SK-N-SH treated with all-trans-retinoic acid at 6 μM for 48 hours (cell line): Measurements from ENCODE around the gene RIMS3.

Source experiments
- ATAC-seq: fragments of 200-7000 bp; cut with Tn5 transposase; 3 replicates; pipeline ENCODE4 v1.9.1; 2020; ENCODE audit warnings: mild to moderate bottlenecking, moderate library complexity
- ARNTL ChIP-seq: fragments of 450-650 bp; formaldehyde crosslinking; IDR thresholded peaks from 2 replicates; pipeline ENCODE4 v1.5.0; 2020; ENCODE audit warnings: low read depth, mild to moderate bottlenecking, moderate library complexity, borderline replicate concordance
- BACH2 ChIP-seq: fragments of 250-450 bp; sonication (Bioruptor Pico); IDR thresholded peaks from 2 replicates; pipeline ENCODE4 v1.9.0; 2021; ENCODE audit warnings: mild to moderate bottlenecking, borderline replicate concordance
- CSDC2 ChIP-seq: fragments of 250-450 bp; sonication (Bioruptor Pico); IDR thresholded peaks from 2 replicates; pipeline ENCODE4 v1.5.0; 2020; ENCODE audit warnings: mild to moderate bottlenecking, moderate library complexity
- CSRNP3 ChIP-seq: fragments of 250-450 bp; sonication (Bioruptor Pico); IDR thresholded peaks from 2 replicates; pipeline ENCODE4 v1.5.1; 2021; ENCODE audit warnings: mild to moderate bottlenecking, moderate library complexity
- ESRRG ChIP-seq: fragments of 250-450 bp; sonication (Bioruptor Pico); IDR thresholded peaks from 2 replicates; pipeline ENCODE4 v1.6.1; 2021; ENCODE audit warnings: mild to moderate bottlenecking
- GLIS3 ChIP-seq: fragments of 250-450 bp; sonication (Bioruptor Pico); IDR thresholded peaks from 2 replicates; pipeline ENCODE4 v1.5.0; 2020; ENCODE audit warnings: mild to moderate bottlenecking, moderate library complexity
- ISL1 ChIP-seq: fragments of 250-450 bp; sonication (Bioruptor Pico); IDR thresholded peaks from 2 replicates; pipeline ENCODE4 v2.1.2; 2022; ENCODE audit warnings: mild to moderate bottlenecking, moderate library complexity
- OSR1 ChIP-seq: fragments of 250-450 bp; sonication (Bioruptor Pico); IDR thresholded peaks from 2 replicates; pipeline ENCODE4 v1.8.0; 2022; ENCODE audit warnings: moderate library complexity, mild to moderate bottlenecking, inconsistent platforms
- PATZ1 ChIP-seq: fragments of 250-450 bp; sonication (Bioruptor Pico); IDR thresholded peaks from 2 replicates; pipeline ENCODE4 v1.8.0; 2020; ENCODE audit warnings: mild to moderate bottlenecking, moderate library complexity, borderline replicate concordance
- PPARA ChIP-seq: fragments of 250-450 bp; sonication (Bioruptor Pico); IDR thresholded peaks from 2 replicates; pipeline ENCODE4 v1.5.0; 2020; ENCODE audit warnings: mild to moderate bottlenecking, borderline replicate concordance
- RARB ChIP-seq: fragments of 250-450 bp; sonication (Bioruptor Pico); IDR thresholded peaks from 2 replicates; pipeline ENCODE4 v1.8.0; 2021; ENCODE audit warnings: mild to moderate bottlenecking, moderate library complexity
- SNAI2 ChIP-seq: fragments of 250-450 bp; sonication (Bioruptor Pico); IDR thresholded peaks from 2 replicates; pipeline ENCODE4 v1.5.0; 2020; ENCODE audit warnings: mild to moderate bottlenecking, moderate library complexity
- TCF4 ChIP-seq: fragments of 250-450 bp; sonication (Bioruptor Pico); IDR thresholded peaks from 2 replicates; pipeline ENCODE4 v1.8.0; 2021; ENCODE audit warnings: mild to moderate bottlenecking, moderate library complexity, borderline replicate concordance
- TOX ChIP-seq: fragments of 250-450 bp; sonication (Bioruptor Pico); IDR thresholded peaks from 2 replicates; pipeline ENCODE4 v1.8.0; 2021; ENCODE audit warnings: mild to moderate bottlenecking, moderate library complexity, borderline replicate concordance
- TSHZ2 ChIP-seq: fragments of 250-450 bp; sonication (Bioruptor Pico); IDR thresholded peaks from 2 replicates; pipeline ENCODE4 v1.5.0; 2020; ENCODE audit warnings: mild to moderate bottlenecking, moderate library complexity
- ZFP30 ChIP-seq: fragments of 450-650 bp; formaldehyde crosslinking; IDR thresholded peaks from 2 replicates; pipeline ENCODE4 v1.5.0; 2022; ENCODE audit warnings: mild to moderate bottlenecking, moderate library complexity
- ZNF565 ChIP-seq: fragments of 450-650 bp; formaldehyde crosslinking; conservative IDR thresholded peaks from 2 replicates; pipeline ENCODE4 v1.5.0; 2020; ENCODE audit warnings: low read depth, mild to moderate bottlenecking, moderate library complexity
- ZNF8 ChIP-seq: fragments of 450-650 bp; formaldehyde crosslinking; IDR thresholded peaks from 2 replicates; pipeline ENCODE4 v1.5.0; 2020; ENCODE audit warnings: mild to moderate bottlenecking, moderate library complexity
- TF ChIP-seq, protein P1 (sequence below): fragments of 250-450 bp; sonication (Bioruptor Pico); IDR thresholded peaks from 2 replicates; pipeline ENCODE4 v1.5.1; 2020; ENCODE audit warnings: low read depth, mild to moderate bottlenecking, moderate library complexity
- TF ChIP-seq, protein P2 (sequence below): fragments of 250-450 bp; sonication (Bioruptor Pico); IDR thresholded peaks from 2 replicates; pipeline ENCODE4 v1.8.0; 2021; ENCODE audit warnings: low read depth, mild to moderate bottlenecking, moderate library complexity, borderline replicate concordance

RIMS3 gene

GRCh38 chr1:40636777-40637176 is 28.7 kb downstream of the RIMS3 start:
- TF ChIP-seq ARNTL (CRISPR knock-in tag) (no peak), ESRRG (CRISPR knock-in tag) (no peak), ZFP30 (CRISPR knock-in tag) (no peak), CSDC2 (no peak), OSR1 (no peak), ISL1 (CRISPR knock-in tag) (no peak), CSRNP3 (CRISPR knock-in tag) (no peak), TSHZ2 (CRISPR knock-in tag) (no peak), PPARA (CRISPR knock-in tag) (no peak), TCF4 (CRISPR knock-in tag) (no peak), GLIS3 (CRISPR knock-in tag) (no peak), ZNF8 (no peak), SNAI2 (CRISPR knock-in tag) (no peak), RARB (CRISPR knock-in tag) (no peak)
- no peak for ATAC-seq

GRCh38 chr1:40635763-40636500 is 29.6 kb downstream of the RIMS3 start:
- TF ChIP-seq ESRRG (CRISPR knock-in tag) (no peak), OSR1 (no peak), TOX (CRISPR knock-in tag) (no peak), BACH2 (CRISPR knock-in tag) (no peak), PATZ1 (CRISPR knock-in tag) (no peak), ARNTL (CRISPR knock-in tag) (no peak), CSDC2 (no peak), TSHZ2 (CRISPR knock-in tag) (no peak), CSRNP3 (CRISPR knock-in tag) (no peak), ZNF565 (CRISPR knock-in tag) (no peak)
- TF ChIP-seq, protein P1, sequence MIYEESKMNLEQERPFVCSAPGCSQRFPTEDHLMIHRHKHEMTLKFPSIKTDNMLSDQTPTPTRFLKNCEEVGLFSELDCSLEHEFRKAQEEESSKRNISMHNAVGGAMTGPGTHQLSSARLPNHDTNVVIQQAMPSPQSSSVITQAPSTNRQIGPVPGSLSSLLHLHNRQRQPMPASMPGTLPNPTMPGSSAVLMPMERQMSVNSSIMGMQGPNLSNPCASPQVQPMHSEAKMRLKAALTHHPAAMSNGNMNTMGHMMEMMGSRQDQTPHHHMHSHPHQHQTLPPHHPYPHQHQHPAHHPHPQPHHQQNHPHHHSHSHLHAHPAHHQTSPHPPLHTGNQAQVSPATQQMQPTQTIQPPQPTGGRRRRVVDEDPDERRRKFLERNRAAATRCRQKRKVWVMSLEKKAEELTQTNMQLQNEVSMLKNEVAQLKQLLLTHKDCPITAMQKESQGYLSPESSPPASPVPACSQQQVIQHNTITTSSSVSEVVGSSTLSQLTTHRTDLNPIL (CRISPR knock-in tag): no peak
- TF ChIP-seq, protein P2, sequence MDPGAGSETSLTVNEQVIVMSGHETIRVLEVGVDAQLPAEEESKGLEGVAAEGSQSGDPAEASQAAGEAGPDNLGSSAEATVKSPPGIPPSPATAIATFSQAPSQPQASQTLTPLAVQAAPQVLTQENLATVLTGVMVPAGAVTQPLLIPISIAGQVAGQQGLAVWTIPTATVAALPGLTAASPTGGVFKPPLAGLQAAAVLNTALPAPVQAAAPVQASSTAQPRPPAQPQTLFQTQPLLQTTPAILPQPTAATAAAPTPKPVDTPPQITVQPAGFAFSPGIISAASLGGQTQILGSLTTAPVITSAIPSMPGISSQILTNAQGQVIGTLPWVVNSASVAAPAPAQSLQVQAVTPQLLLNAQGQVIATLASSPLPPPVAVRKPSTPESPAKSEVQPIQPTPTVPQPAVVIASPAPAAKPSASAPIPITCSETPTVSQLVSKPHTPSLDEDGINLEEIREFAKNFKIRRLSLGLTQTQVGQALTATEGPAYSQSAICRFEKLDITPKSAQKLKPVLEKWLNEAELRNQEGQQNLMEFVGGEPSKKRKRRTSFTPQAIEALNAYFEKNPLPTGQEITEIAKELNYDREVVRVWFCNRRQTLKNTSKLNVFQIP (CRISPR knock-in tag): no peak
- no peak for ATAC-seq
